ENCODE measurements around the gene GNPTAB.
"Not testable (repeated sequence)": the region's sequence is repeated elsewhere in the genome, so short reads cannot be mapped to it uniquely, and the experiment has no call there.

The GNPTAB gene

GRCh38 chr12:101737476-101737875 lies 93.3 kb downstream of the GNPTAB start:
- DNase-seq (ENCODE audit: low read depth in 2 of 2) = no peak

- DNase-seq (ENCODE audit: low read depth in 2 of 2) = not testable (repeated sequence)
Observed at GRCh38 chr12:101734482-101734881, 96.3 kb downstream of the GNPTAB start.

- DNase-seq (ENCODE audit: low read depth in 2 of 2) = no peak
Observed at GRCh38 chr12:101733166-101733565, 97.6 kb downstream of the GNPTAB start.

GRCh38 chr12:101732318-101732717 lies 98.4 kb downstream of the GNPTAB start:
- no peak for DNase-seq (ENCODE audit: low read depth in 2 of 2)

- DNase-seq (ENCODE audit: low read depth in 2 of 2) = no peak
Observed at GRCh38 chr12:101729842-101730241, 100.9 kb downstream of the GNPTAB start.

GRCh38 chr12:101727098-101727497 lies 103.7 kb downstream of the GNPTAB start:
- no peak for DNase-seq (ENCODE audit: low read depth in 2 of 2)

GRCh38 chr12:101722392-101722791 lies 108.4 kb downstream of the GNPTAB start:
- DNase-seq (ENCODE audit: low read depth in 2 of 2) = no peak

- no peak for DNase-seq (ENCODE audit: low read depth in 2 of 2)
Observed at GRCh38 chr12:101720118-101720517, 110.6 kb downstream of the GNPTAB start.

GRCh38 chr12:101719566-101719965 lies 111.2 kb downstream of the GNPTAB start:
- DNase-seq (ENCODE audit: low read depth in 2 of 2) = no peak

- DNase-seq (ENCODE audit: low read depth in 2 of 2) = no peak
Observed at GRCh38 chr12:101714877-101715444, 115.8 kb downstream of the GNPTAB start.

- no peak for DNase-seq (ENCODE audit: low read depth in 2 of 2)
Observed at GRCh38 chr12:101713930-101714329, 116.8 kb downstream of the GNPTAB start.

- no peak for DNase-seq (ENCODE audit: low read depth in 2 of 2)
Observed at GRCh38 chr12:101713059-101713682, 117.6 kb downstream of the GNPTAB start.

- no peak for DNase-seq (ENCODE audit: low read depth in 2 of 2)
Observed at GRCh38 chr12:101710288-101710687, 120.5 kb downstream of the GNPTAB start.

GRCh38 chr12:101707131-101707782 lies 123.5 kb downstream of the GNPTAB start:
- no peak for DNase-seq (ENCODE audit: low read depth in 2 of 2)

- DNase-seq (ENCODE audit: low read depth in 2 of 2) = no peak
Observed at GRCh38 chr12:101706403-101706802, 124.4 kb downstream of the GNPTAB start.

GRCh38 chr12:101703487-101703886 lies 127.3 kb downstream of the GNPTAB start:
- DNase-seq (ENCODE audit: low read depth in 2 of 2) = no peak

GRCh38 chr12:101700299-101700820 lies 130.4 kb downstream of the GNPTAB start:
- no peak for DNase-seq (ENCODE audit: low read depth in 2 of 2)

GRCh38 chr12:101698800-101699347 lies 131.9 kb downstream of the GNPTAB start:
- DNase-seq (ENCODE audit: low read depth in 2 of 2) = no peak

GRCh38 chr12:101697930-101698799 lies 132.6 kb downstream of the GNPTAB start:
- DNase-seq (ENCODE audit: low read depth in 2 of 2) = no peak

- no peak for DNase-seq (ENCODE audit: low read depth in 2 of 2)
Observed at GRCh38 chr12:101697197-101697929, 133.4 kb downstream of the GNPTAB start, which contains the start of gene CHPT1. CHPT1 (plus strand) TSS chr12:101697640; CDS start chr12:101697862, 222 bp downstream.
